Limb (tissue), 2 donors: ENCODE results near the gene MED17.

ENCODE experiments used
- DNase-seq, 2 donors: peaks; one replicate each; pipeline ENCODE4 v3.0.0-alpha.2; 2016; ENCODE audit errors: extremely low spot score in 2 of 2

The MED17 gene

DNA sequence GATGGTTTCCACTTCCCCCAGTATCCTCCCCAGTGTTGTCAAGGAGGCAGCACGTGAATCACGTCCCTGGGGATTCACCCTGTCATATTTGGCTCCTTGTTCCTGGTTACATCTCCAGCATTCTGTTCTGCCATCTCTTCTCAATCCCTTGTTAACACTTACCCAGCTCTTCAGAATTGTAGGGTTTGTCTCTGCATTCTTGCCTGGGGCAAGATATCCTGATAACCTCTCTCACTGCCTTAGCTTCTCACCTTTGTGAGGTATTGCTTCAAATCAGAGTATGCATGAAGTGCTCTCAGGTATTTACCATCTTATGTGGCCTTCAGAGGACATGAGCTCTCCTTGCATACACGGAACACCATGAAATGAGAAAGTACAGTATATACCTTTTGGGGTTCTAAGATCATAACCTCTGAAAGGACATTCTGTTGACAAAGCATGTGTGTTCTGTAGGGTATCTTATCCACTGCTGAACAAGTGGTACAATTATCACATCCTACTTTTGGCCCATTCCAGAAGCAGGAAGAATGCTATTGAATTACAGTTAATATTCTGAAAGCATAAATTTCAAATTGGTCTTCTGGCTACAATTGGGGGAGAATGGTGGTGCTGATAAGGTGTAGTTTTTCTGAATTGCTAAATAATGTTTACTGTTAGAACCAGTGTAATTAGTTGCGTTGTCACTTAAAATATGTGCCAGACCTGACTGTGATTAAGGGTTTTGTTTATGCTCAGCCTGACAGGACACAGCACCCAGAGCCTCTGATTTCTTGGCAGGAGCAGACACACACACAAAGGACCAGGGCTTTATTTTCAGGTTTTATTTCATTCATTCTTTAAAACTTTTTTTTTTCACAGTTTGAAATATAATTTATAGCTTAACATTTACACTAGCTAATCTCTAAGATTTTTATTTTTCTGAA is 33.6 kb downstream of the MED17 start:
- DNase-seq: no peak

DNA sequence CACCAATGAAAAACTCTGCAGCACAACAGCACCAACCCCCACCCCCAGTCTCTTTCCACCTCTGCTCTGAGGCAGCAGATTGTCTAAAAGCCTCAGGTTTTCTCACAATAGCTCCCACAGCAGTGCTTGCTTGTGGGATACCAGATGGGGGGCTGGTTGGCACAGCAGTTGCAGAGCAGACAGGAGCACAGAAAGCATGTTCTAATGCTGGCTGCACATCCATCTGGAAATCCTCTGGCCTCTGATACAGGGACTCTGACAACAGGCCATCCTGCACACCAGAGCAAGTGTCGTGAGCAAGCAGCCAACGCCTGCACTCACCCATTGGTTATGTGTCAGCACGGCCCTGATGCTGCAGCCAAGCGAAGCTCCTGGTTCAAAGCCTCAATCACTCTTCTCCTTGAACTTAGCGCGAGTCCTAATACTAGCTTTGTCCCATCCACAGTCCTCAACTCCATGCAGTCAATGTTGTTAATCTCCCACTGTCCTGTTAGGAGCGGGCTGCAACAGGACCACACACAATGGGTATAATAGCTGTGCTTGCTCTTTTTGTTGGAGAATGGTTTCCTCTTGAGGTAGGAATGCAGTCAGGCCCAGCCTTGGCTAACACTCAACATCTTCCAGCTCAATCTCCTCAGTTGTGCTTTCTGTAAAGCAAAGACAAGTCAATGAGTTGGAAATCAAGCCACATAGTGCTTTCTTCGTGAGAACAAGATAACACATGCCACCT is 36.0 kb downstream of the MED17 start:
- no peak for DNase-seq

DNA sequence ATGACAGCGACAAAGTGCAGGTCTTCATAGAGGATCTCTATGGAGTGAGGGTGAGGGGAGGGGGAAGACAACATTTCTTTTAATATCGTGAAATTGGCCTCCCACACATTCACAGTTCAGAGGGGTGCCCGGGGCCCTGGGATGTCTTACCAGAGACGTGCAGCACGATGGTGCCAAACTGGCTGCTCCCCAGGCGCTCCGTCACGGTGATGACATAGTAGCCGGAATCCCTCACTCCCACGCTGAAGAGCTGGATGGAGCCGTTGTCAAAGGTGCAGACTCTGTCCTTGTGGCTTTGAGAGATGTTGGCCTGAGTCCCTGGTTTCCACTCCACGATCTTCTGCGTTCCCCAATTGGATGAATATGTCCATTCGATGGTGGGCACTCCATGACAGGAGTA is 36.8 kb downstream of the MED17 start:
- no peak for DNase-seq

DNA sequence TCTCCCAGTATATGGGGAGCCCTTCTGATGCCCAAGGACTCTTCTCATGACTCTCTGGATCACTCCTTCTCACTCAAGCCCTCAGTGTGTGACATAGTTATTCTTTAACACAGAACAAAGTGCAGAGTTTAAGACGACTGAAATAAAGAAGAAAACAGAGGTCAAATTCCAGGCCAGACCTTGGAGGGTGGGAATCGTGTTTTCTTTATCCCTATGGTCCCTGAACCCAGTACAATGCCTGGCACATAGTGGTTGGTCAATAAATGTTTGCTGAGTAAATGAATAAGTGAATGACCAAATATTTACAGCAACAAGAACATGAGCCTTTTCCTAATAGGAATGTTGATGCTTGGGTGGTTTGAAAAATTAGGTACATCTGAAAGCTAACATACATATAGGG is 37.5 kb downstream of the MED17 start:
- no peak for DNase-seq

DNA sequence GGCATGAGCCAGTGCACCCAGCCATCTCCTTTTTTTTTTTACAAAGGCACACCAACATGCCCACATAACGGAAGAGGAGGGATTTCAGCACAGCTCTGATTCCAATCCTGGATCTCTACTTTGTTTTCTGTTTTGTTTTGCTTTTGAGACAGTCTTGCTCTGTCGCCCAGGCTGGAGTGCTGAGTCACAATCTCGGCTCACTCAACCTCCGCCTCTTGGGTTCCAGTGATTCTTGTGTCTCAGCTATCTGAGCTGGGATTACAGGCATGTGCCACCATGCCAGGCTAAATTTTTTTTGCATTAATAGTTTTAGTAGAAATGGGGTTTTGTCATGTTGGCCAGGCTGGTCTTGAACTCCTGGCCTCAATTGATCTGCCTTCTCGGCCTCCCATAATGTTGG is 38.3 kb downstream of the MED17 start:
- DNase-seq: no peak

DNA sequence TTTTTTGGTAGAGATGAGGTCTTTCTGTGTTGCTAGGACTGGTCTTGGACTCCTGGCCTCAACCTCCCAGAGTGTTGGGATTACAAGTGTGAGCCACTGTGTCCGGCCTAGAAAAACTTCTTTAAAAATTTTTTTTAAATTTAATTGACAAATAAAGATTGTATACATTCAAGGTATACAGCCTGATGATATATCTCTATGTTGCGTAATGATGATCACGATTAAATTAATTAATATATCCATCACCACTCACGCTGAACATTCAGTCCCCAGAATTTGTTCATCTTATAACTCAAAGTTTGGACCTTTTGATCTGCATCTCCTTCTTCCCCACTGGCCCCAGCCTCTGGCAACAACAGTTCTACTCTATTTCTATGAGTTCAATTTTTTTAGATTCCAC is 39.1 kb downstream of the MED17 start:
- DNase-seq: no peak

DNA sequence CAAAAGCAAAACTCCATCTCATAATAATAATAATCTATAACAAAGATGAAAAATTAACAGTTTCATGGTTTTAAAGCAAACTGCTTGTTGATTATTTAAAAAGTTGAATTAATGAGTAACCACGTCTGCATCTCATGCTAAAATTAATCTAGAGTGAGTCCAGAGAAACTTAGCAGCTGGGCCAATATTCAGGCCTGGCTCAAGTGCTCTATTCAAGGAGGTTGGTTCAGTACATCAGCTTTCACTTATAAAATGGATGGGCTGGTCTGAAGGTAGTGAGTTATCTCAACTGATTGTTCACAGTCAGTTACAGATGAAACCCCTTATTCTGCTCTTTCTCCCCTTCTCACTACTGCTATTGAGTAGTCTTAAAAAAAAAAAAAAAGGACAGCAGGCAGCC is 43.3 kb downstream of the MED17 start:
- no peak for DNase-seq

DNA sequence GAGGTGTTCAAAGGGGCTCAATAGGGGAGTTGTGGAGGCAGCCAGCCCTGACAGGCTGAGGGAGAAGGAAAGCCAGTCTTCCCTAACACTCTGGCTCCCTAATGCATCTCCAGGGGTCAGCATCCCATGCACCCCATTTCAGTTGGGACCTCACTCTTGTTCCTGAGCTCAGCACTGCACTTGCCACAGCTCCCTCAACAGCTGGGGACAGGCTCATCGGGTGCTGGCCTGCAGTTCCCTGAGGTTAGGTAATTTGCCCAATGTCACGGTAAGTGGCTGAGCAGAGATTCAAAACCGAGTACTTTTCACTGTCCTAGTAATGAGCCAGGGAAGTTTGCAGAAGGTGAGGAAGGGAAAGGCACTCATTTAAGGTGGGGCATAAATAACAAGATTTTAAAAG is 45.5 kb downstream of the MED17 start:
- DNase-seq: no peak

DNA sequence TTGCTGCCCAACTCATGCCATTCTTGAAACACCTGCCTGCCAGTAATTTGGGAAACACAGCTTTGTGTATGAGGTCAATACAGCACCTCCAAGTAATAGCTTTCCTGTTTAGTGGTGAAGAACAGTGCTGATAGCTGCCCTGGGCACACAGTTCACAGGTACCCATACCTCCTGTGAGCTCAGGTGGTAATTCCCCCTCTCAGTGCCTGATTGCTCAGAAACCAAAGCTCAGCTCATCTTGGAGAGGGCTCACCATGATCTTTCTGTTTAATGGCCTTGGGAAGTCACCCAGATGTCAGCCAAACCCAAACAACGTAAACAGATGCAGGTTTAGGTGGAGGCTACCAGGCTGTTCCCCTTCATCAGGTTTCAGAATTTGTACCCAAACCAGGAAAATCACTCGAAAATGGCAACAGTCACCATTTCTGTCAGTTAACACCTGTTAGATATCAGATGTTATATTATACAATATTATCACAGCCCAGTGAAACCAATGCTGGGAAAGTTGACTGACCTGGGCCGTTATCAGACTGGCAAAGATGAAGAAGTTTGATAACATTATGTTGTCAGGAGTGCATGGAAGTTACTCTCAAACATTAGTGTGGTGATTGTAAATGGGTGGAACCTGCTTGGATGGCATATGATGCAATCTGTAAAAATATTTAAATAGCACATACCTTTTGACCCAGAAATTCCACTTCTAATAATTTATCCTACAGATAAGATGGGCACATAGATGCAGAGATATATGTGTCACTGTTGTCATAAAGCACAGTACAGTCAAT is 47.5 kb downstream of the MED17 start:
- no peak for DNase-seq

DNA sequence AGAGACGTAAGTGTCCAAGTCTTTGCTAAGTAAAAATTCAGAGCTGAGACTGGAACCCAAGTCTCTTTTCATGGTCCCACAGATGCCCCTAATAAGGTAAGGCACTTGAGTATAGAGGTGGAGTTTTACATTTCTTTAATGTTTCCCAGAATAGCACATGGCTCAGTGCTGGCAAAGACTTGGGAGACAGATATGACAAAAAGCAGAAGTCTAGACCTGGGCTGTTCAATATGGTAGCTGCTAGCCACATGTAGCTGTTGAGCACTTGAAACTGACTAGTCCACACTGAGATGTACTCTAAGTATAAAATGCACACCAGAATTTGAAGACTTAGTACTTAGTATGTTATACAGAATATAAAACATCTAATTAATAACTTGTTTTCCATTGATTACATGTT is 48.7 kb downstream of the MED17 start:
- no peak for DNase-seq

DNA sequence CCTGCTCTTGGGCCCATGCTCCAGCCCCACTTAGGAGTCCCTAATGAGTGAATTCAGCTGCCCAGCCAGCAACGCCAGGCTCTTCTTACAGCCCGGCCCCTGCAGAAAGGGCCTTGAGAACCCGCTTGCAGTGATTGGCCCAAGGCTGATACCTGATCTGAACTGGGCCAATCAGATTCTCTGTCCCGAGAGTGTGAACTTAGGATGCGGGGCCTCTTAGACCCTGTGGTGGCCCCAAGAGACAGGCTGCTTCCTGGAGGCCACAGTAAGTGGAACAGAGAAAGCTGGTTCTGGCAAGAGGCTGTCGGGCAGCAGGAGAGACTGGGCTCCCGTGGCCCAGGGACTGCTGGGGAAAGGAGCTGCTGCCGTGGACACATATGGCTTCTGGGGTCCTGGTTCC is 54.9 kb downstream of the MED17 start:
- no peak for DNase-seq

DNA sequence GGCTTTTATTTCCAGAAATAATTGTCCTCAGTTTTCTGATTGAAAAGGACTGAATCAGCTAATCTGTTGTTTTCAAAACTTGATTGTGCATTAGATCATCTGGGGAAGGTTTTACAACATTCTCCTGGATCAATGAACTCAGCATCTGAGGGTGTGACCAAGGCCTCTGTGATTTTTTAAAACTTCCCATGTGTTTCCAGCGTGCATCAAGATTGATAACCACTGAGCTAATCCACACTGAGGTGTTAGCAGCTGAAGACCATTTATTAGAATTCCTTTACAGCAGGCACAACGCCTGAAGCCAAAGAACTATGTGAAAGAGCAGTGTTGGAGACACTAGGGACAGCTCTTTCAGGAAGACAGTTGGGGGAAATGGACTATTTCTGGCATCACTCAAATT is 56.1 kb downstream of the MED17 start:
- peak in 1 of 2 donors; percentile 6 for DNase-seq

DNA sequence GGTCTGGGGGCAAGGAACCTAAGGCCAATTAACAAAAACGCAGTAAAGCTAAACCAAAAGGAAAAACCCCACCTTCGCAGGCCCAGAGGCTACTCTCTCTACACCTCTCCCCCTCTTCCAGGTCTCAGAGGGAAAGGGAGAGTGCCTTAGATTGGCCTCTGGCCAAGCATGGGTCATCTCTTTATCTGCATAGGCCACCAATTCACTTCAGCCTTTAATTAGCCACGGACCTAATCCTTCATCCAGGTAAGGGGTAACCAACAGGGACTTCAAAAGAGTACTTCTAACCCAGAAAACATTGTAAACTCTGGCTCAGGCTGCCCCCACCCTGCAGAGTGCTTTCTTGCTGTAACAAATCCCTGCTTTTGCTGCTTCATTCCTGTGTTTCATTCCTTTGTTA is 56.9 kb downstream of the MED17 start:
- DNase-seq: no peak

DNA sequence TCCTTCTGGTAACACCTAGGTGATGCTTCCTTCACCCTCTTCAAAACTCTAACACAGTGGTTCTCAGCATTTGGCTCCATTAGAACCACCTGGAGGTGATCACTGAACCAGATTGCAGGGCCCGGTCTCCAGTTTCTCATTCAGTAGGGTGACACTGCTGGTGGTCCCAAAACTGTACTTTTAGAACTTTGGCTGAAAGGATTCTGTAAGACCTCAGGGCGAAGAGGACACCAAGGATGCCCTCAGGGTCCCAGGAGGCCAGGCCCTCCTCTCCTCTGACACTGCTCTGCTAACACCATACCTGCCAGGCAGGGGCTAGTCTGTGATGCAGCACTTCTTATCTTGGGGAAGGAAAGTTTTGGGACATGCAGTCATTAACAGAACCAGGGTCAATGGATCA is 57.4 kb downstream of the MED17 start:
- no peak for DNase-seq

DNA sequence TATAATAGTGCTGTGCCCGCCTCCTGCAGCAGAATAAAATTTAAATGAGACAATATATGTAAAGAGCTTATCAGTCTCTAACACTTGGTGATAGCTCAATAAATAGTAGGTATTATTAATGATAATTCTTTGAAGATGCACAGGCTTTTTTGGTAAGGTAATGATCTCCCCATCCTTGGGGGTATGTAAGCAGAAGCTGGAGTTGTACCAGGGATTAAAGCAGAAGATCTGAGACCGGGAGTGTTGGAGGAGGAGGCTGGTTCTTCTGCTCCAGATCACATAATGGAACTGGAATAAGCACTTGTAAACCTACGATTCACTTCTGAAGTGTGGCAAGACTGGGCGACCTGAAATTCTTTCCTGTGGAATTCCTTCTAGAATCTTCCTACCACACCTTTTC is 58.0 kb downstream of the MED17 start:
- no peak for DNase-seq

DNA sequence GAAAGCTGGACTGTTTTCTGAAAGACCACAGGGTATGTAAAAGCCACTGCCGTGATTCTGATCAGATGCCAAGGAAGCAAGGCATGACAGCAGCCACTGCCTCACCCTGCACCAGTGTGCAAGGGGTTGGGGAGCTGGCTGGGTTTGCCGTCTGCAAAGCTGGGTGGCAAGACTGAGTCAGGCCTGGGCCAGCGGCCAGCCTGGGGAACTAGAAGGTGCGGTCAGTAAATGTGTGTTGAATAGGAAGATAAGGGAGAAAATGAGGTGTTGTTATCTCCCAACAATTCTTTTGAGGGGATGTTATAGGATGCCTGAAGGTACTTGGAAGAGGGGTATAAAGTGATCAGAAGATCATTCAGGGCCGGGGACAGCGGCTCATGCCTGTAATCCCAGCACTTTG is 58.4 kb downstream of the MED17 start:
- DNase-seq: no peak

DNA sequence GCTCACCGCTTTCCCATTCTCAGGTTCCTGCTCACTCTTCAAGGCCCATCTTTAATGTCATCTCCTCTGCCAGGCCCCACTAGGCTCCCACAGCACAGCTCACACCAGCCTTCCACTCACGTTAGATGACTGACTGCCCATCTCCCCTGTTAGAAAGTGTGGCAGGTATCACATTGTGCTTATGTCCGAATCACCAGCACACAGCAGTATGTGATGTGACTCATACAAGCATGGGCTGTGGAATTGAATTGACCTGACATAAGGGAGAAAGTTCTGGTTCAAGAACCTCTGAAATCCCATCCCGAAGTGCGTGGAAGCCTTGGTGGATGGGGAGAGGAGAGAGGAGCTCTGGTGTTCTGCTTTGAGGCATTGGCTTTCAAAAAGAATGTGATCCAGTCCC is 59.8 kb downstream of the MED17 start:
- DNase-seq: no peak

DNA sequence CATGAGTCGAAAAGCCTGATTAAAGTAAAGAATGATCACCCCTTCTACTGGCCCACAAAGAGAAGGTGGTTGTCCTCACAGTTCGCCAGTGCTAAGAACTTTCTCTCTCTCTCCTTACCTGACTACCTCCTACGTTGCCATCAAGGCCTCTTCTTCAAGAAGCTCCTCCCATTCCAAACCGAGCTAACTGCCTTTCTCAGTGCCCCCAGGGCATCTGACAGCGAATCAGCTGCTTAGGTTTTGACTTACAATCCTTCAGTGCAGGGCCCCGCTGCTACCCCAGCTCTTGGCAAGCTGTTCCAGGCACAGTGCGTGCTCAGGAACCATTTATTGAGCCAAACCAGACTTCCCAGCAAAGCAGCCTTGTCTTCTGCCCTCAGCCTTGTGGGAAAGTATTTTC is 60.5 kb downstream of the MED17 start:
- DNase-seq: no peak

DNA sequence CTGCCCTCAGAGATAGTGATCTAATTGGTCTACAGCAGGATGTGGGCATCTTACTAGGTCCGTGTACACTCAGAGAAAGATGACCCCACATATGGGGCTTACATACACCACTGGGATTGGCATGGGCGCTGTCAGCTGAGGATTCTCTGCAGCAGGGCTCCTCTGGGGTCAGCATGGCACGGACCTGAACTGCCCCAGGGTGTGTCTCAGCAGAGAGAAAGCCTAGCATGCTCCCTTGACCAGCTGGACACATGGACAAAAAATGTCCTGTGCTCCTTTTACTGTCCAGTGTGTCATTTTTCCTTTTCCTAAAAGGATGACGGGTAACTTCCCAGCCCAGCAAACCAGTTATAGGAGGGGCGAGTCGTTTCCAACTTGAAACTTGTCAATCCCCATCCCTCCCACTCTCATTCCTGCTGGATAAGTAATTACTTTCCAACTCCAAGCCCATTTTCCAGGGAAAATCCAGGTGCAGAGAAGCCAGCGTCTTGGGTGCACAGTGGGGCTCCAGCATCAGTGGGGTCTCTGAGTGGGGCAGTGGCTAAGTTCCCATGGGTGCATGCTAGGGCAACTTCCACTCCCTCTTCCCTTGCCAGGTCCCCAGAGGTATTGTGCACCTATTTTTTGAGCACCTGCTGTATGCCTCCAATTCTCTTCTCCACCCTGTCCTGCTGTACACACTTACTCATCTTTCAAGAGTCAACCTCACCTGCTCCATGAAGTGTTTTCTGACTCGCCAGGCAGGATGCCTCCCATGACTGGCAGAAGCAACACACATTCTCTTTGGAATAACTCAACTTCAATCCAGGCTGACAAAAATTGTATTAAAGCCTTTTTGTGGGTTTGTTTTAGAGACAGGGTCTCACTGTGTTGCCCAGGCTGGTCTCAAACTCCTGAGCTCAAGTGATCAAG is 61.4 kb downstream of the MED17 start:
- DNase-seq: no peak

DNA sequence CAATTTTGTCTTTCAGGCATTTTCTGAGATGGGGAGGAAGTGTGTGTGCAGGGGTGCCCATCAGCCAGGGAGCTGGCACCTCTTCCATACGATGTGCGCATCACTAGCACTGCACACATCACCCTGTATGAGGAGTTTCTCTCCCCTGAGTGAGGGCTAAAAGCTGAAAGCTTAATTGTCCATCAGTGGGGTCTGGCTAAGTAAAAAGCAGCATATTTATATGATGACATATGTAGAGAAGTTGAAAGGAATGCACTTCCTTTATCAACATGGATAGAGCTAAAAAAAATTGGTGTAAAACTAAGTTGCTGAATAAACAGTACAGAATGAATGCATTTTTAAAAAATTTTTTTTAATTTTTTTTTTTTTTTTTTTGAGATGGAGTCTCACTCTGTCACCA is 62.3 kb downstream of the MED17 start:
- DNase-seq: no peak

DNA sequence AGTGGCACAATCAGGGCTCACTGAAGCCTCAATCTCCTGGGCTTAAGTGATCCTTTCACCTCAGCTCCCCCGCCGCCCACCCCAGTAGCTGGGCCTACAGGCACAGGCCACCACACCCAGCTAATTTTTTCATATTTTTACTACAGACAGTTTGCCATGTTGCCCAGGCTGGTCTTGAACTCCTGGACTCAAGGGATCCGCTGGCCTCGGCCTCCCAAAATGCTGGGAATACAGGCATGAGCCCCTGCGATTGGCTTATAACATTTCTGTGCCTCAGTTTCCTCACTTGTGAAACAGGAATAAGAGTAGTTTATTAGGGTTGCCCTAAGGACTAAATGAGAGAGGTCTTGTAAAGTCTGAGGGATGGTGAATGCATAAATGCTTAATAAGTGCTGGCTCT is 65.1 kb downstream of the MED17 start:
- no peak for DNase-seq
